HCT116 (cell line): ENCODE results near the gene SPINT2. TPM values are rescaled to one million over a fixed set of nuclear protein-coding genes. Genes with fewer than 3 reads are reported as not detected.

Source experiments
- ATAC-seq: fragments of 200-7000 bp; cut with Tn5 transposase; 2 replicates; pipeline ENCODE4 v1.9.1; 2020; ENCODE audit warnings: mild to moderate bottlenecking, moderate library complexity
- BruUV-seq: library from RNA; stranded (reverse); fragments of 400-500 nt; replicated peaks from 2 replicates; lab custom pipeline; 2021; lab: Mats Ljungman, UMichigan
- CTCF ChIA-PET: fragments of 300-600 bp; sonication (Branson Sonifier 250); formaldehyde crosslinking; loops from one replicate; lab custom pipeline; 2021; ENCODE audit warnings: antibody characterized with exemption; lab: Charles Lee
- POLR2A ChIA-PET: fragments of 300-600, 350-600 bp; sonication (Branson Sonifier 250); formaldehyde crosslinking; loops from one replicate; lab custom pipeline; 2021; ENCODE audit warnings: antibody characterized with exemption; lab: Charles Lee
- RAD21 ChIA-PET, 2 experiments: fragments of 300-600 bp; sonication (Branson Sonifier 250); formaldehyde crosslinking; loops; one replicate each; lab custom pipeline; 2023; ENCODE audit warnings: low total read pairs in 2 of 2; ENCODE audit not compliant: uncharacterized antibody in 2 of 2, unreplicated experiment in 2 of 2, low non-redundant PET in 1 of 2; lab: Charles Lee
- DNase-seq: peaks from one replicate; pipeline ENCODE4 v3.0.0-alpha.2; 2010; ENCODE audit warnings: low read depth, low spot score
- H2AFZ ChIP-seq: fragments of 200-600 bp; shearing (Covaris generic), sonication (generic); 2 replicates; pipeline ENCODE4 v1.6.1; 2017; ENCODE audit warnings: low read depth, mixed run types, mixed read lengths, antibody characterized with exemption, low read length; ENCODE audit not compliant: poor library complexity, severe bottlenecking
- H3K27ac ChIP-seq: 2 replicates; pipeline ENCODE4 v1.5.1; 2012; ENCODE audit warnings: low read depth, low read length
- H3K27me3 ChIP-seq: fragments of 200-600 bp; sonication (generic); 2 replicates; pipeline ENCODE4 v1.6.1; 2016; ENCODE audit warnings: mixed run types, low read length, mixed read lengths; ENCODE audit not compliant: insufficient read depth
- H3K36me3 ChIP-seq, 2 experiments: fragments of 200-500 bp in 1 of 2; fragments of 200-600 bp in 1 of 2; sonication (Bioruptor generic) in 1 of 2; sonication (generic) in 1 of 2; 2 replicates each; pipeline versions ENCODE4 v1.5.1 to v1.6.1; 2014 to 2016; ENCODE audit warnings: low read length in 2 of 2, inconsistent platforms in 1 of 2, mixed read lengths in 1 of 2, mixed run types in 1 of 2; ENCODE audit not compliant: insufficient read depth in 2 of 2, control insufficient read depth in 1 of 2
- H3K4me1 ChIP-seq, 2 experiments: fragments of 200-600 bp in 1 of 2; sonication (generic) in 1 of 2; 2 replicates each; pipeline versions ENCODE4 v1.5.1 to v1.6.1; 2012 to 2017; ENCODE audit warnings: low read length in 2 of 2, inconsistent platforms in 1 of 2, mild to moderate bottlenecking in 1 of 2, mixed read lengths in 1 of 2, mixed run types in 1 of 2, moderate library complexity in 1 of 2; ENCODE audit not compliant: insufficient read depth in 2 of 2, control insufficient read depth in 1 of 2
- H3K4me2 ChIP-seq: fragments of 200-600 bp; sonication (generic); 2 replicates; pipeline ENCODE4 v1.6.1; 2017; ENCODE audit warnings: mixed run types, low read length, mixed read lengths
- H3K4me3 ChIP-seq, 2 experiments: fragments of 200-600 bp in 1 of 2; sonication (generic) in 1 of 2; replicated peaks in 1 of 2; 2 replicates each; pipeline ENCODE4 v1.5.1; 2011 to 2016; ENCODE audit warnings: low read length in 2 of 2, control low read depth in 1 of 2, low read depth in 1 of 2, mild to moderate bottlenecking in 1 of 2, mixed read lengths in 1 of 2, mixed run types in 1 of 2
- H3K79me2 ChIP-seq: fragments of 200-600 bp; sonication (generic); 2 replicates; pipeline ENCODE4 v1.6.1; 2017; ENCODE audit warnings: mild to moderate bottlenecking, mixed run types, low read length, moderate library complexity, mixed read lengths; ENCODE audit not compliant: insufficient read depth
- H3K9ac ChIP-seq: fragments of 200-600 bp; sonication (generic); 2 replicates; pipeline ENCODE4 v1.6.1; 2016; ENCODE audit warnings: low read length, mixed read lengths
- H3K9me2 ChIP-seq: fragments of 200-600 bp; sonication (generic), shearing (Covaris generic); 2 replicates; pipeline ENCODE4 v1.6.1; 2017; ENCODE audit warnings: mixed run types, mild to moderate bottlenecking, moderate library complexity; ENCODE audit not compliant: insufficient read depth
- H3K9me3 ChIP-seq, 2 experiments: fragments of 200-500 bp in 1 of 2; fragments of 200-600 bp in 1 of 2; sonication (Bioruptor generic) in 1 of 2; sonication (generic) in 1 of 2; 2 replicates each; pipeline ENCODE4 v1.6.1; 2014 to 2017; ENCODE audit warnings: low read length in 2 of 2, mixed read lengths in 2 of 2, inconsistent platforms in 1 of 2, low read depth in 1 of 2, mild to moderate bottlenecking in 1 of 2, mixed run types in 1 of 2, moderate library complexity in 1 of 2; ENCODE audit not compliant: control insufficient read depth in 1 of 2, insufficient read depth in 1 of 2
- H4K20me1 ChIP-seq: fragments of 200-600 bp; sonication (generic), shearing (Covaris generic); 2 replicates; pipeline ENCODE4 v1.6.1; 2017; ENCODE audit warnings: mixed run types, mild to moderate bottlenecking, moderate library complexity; ENCODE audit not compliant: insufficient read depth
- ELF1 ChIP-seq: IDR thresholded peaks from 2 replicates; pipeline ENCODE4 v1.6.1; 2012; ENCODE audit warnings: low read depth, borderline replicate concordance
- JUND ChIP-seq: IDR thresholded peaks from 2 replicates; pipeline ENCODE4 v1.6.1; 2012
- SIN3A ChIP-seq: IDR thresholded peaks from 2 replicates; pipeline ENCODE4 v1.6.1; 2012; ENCODE audit warnings: low read depth
- SP1 ChIP-seq: IDR thresholded peaks from 2 replicates; pipeline ENCODE4 v1.6.1; 2012; ENCODE audit warnings: low read depth
- SRF ChIP-seq: IDR thresholded peaks from 2 replicates; pipeline ENCODE4 v1.6.1; 2012; ENCODE audit warnings: low read depth
- ZFX ChIP-seq: fragments of 450-650 bp; IDR thresholded peaks from 2 replicates; pipeline ENCODE4 v1.6.1; 2017
- intact Hi-C: fragments of 100-400 bp; cut with micrococcal nuclease; formaldehyde crosslinking; loops from 2 replicates; pipeline ENCODE4 v1.10.0; 2022
- total RNA-seq: library from RNA; stranded (reverse); gene quantifications from one replicate; pipeline ENCODE4 v1.2.1, GENCODE V29; 2021; ENCODE audit not compliant: unreplicated experiment
- TF ChIP-seq, protein P1 (sequence below): IDR thresholded peaks from 2 replicates; pipeline ENCODE4 v1.6.1; 2011; ENCODE audit warnings: mild to moderate bottlenecking, low read length, moderate library complexity; ENCODE audit not compliant: insufficient replicate concordance; ENCODE audit errors: extremely low read depth
- TF ChIP-seq, protein P2 (sequence below): IDR thresholded peaks from 2 replicates; pipeline ENCODE4 v1.6.1; 2012
- TF ChIP-seq, protein P3 (sequence below), 3 experiments: fragments of 200-600 bp in 1 of 3; sonication (generic) in 1 of 3; IDR thresholded peaks in 2 of 3; conservative IDR thresholded peaks in 1 of 3; 2 replicates each; pipeline ENCODE4 v1.5.1; 2012 to 2017; ENCODE audit warnings: low read depth in 2 of 3, low read length in 2 of 3, antibody characterized with exemption in 1 of 3, borderline replicate concordance in 1 of 3, control low read depth in 1 of 3, mild to moderate bottlenecking in 1 of 3, mixed read lengths in 1 of 3, mixed run types in 1 of 3, moderate library complexity in 1 of 3; ENCODE audit not compliant: insufficient read depth in 1 of 3
- TF ChIP-seq, protein P4 (sequence below): IDR thresholded peaks from 2 replicates; pipeline ENCODE4 v1.6.1; 2012

Gene SPINT2
- total RNA-seq, 1 experiment from 2014 or later = 500 TPM

DNA sequence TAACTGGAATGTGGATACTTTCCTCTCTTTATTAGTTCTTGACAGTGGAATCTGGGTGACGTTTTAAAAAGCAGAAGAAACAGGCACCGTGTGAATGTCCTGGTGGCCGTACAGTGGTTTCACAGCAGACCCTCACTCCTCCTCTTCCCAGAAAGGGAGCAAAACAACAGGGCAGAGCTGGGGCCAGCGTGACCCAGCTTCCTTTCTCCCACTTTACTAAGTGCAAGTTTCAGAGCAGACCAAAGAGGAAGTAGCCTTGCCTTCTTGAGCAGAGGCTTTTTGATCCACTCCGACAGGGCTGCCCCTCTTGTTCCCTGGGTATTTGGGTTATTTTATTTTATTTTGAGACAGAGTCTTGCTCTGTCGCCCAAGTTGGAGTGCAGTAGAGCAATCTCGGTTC, 20.0 kb downstream of the SPINT2 start (continued):
- TF ChIP-seq, protein P1, sequence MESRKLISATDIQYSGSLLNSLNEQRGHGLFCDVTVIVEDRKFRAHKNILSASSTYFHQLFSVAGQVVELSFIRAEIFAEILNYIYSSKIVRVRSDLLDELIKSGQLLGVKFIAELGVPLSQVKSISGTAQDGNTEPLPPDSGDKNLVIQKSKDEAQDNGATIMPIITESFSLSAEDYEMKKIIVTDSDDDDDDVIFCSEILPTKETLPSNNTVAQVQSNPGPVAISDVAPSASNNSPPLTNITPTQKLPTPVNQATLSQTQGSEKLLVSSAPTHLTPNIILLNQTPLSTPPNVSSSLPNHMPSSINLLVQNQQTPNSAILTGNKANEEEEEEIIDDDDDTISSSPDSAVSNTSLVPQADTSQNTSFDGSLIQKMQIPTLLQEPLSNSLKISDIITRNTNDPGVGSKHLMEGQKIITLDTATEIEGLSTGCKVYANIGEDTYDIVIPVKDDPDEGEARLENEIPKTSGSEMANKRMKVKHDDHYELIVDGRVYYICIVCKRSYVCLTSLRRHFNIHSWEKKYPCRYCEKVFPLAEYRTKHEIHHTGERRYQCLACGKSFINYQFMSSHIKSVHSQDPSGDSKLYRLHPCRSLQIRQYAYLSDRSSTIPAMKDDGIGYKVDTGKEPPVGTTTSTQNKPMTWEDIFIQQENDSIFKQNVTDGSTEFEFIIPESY = no peak
- TF ChIP-seq ZFX (no peak), ELF1 (no peak), SP1 (no peak)

DNA sequence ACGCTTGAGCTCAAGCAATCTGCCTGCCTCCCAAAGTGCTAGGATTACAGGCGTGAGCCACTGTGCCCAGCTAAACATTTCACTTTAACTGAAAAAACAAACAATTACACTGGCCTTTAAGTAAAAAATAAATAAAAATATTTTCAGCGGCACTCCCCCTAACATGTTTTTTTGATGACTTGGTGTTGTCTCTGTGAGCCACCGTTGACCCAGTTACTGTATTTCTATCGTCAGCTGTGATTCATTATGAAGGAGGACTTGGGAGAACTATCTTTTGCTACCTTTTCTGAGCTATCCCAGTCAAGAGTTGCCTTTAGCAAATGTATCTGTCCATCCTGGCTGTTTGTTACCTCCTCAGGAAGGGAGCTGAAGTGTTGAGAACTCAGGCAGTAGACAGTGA, 21.2 kb downstream of the SPINT2 start:
- peaks cover 0 to 5% of the 10 kb centered on the region in 2 experiments; a peak in 1 of 4 replicates for H3K4me1 ChIP-seq
- intact Hi-C loops = no loop called here
- H3K9ac ChIP-seq = no peak overlapping the region
- no peaks in the 10 kb centered on the region for H3K9me3 ChIP-seq
- H3K4me3 ChIP-seq = no peak overlapping the region
- RAD21 ChIA-PET = no interaction called here
- H3K36me3 ChIP-seq = peaks cover 40 to 60% of the 10 kb centered on the region in 2 experiments
- TF ChIP-seq, protein P2, sequence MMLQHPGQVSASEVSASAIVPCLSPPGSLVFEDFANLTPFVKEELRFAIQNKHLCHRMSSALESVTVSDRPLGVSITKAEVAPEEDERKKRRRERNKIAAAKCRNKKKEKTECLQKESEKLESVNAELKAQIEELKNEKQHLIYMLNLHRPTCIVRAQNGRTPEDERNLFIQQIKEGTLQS = no peak
- TF ChIP-seq SIN3A (no peak), SRF (no peak), ZFX (no peak), JUND (no peak)
- TF ChIP-seq, protein P3, sequence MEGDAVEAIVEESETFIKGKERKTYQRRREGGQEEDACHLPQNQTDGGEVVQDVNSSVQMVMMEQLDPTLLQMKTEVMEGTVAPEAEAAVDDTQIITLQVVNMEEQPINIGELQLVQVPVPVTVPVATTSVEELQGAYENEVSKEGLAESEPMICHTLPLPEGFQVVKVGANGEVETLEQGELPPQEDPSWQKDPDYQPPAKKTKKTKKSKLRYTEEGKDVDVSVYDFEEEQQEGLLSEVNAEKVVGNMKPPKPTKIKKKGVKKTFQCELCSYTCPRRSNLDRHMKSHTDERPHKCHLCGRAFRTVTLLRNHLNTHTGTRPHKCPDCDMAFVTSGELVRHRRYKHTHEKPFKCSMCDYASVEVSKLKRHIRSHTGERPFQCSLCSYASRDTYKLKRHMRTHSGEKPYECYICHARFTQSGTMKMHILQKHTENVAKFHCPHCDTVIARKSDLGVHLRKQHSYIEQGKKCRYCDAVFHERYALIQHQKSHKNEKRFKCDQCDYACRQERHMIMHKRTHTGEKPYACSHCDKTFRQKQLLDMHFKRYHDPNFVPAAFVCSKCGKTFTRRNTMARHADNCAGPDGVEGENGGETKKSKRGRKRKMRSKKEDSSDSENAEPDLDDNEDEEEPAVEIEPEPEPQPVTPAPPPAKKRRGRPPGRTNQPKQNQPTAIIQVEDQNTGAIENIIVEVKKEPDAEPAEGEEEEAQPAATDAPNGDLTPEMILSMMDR (IDR thresholded peaks at IDR 0.05 in 2 of 3, conservative IDR thresholded peaks at IDR 0.05 in 1 of 3; ENCODE audit: borderline replicate concordance in 1 of 3, insufficient read depth in 1 of 3, low read depth in 2 of 3, low read length in 2 of 3) = no peak
- TF ChIP-seq, protein P4, sequence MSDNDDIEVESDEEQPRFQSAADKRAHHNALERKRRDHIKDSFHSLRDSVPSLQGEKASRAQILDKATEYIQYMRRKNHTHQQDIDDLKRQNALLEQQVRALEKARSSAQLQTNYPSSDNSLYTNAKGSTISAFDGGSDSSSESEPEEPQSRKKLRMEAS = no peak
- H4K20me1 ChIP-seq = peaks cover 4% of the 10 kb centered on the region; the same call in 1 of the 2 replicates
- no TSS peak for BruUV-seq
- H3K9me2 ChIP-seq = no peaks in the 10 kb centered on the region
- H3K27me3 ChIP-seq = no peaks in the 10 kb centered on the region
- no peak overlapping the region for H3K27ac ChIP-seq
- no peak overlapping the region for H2AFZ ChIP-seq
- CTCF ChIA-PET = no interaction called here
- no peak for ATAC-seq
- H3K4me2 ChIP-seq = no peak overlapping the region
- POLR2A ChIA-PET = interaction anchor here (1.3 kb wide), 1 partner anchor 21 kb away, joined by 12 read pairs; the partner anchor contains the start of gene SPINT2
- DNase-seq = no peak
- peaks cover 55% of the 10 kb centered on the region for H3K79me2 ChIP-seq
